Measurements from ENCODE around the gene TMEM145.

The TMEM145 gene

DNA sequence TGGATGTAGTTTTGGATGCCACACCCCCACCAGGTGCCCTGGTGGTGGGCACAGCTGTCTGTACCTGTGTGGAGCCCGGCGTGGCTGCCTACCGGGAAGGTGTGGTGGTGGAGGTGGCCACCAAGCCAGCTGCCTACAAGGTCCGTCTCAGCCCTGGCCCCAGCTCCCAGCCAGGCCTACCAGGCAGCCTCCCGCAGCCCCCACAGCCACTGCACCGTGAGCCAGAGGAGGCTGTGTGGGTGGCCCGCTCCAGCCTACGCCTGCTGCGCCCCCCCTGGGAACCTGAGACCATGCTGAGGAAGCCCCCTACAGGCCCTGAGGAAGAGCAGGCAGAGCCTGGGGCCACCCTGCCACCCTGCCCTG lies 40.6 kb upstream of the TMEM145 start:
- H3K27me3 ChIP-seq (ENCODE audit: control insufficient read depth, insufficient read depth, low read length): no peaks in the 10 kb centered on the region
- H3K36me3 ChIP-seq (ENCODE audit: control insufficient read depth, insufficient read depth, low read length): no peaks in the 10 kb centered on the region
- no peak overlapping the region for H3K4me3 ChIP-seq (ENCODE audit: low read length)
- H3K9ac ChIP-seq (ENCODE audit: low read length): no peak overlapping the region
- H3K4me1 ChIP-seq (ENCODE audit: control insufficient read depth, insufficient read depth, low read length): peaks cover 19% of the 10 kb centered on the region
- H3K9me3 ChIP-seq (ENCODE audit: control insufficient read depth, low read length): no peaks in the 10 kb centered on the region

- no peak overlapping the region for H3K4me3 ChIP-seq (ENCODE audit: low read length)
- H3K9me3 ChIP-seq (ENCODE audit: control insufficient read depth, low read length): no peaks in the 10 kb centered on the region
- H3K4me1 ChIP-seq (ENCODE audit: control insufficient read depth, insufficient read depth, low read length): peaks cover 20% of the 10 kb centered on the region
- no peak overlapping the region for H3K9ac ChIP-seq (ENCODE audit: low read length)
- H3K27me3 ChIP-seq (ENCODE audit: control insufficient read depth, insufficient read depth, low read length): no peaks in the 10 kb centered on the region
- H3K36me3 ChIP-seq (ENCODE audit: control insufficient read depth, insufficient read depth, low read length): no peaks in the 10 kb centered on the region
These were observed 40.1 kb upstream of the TMEM145 start for GRCh38 chr19:42272989-42273406.

- Histone ChIP-seq H3K27me3 (ENCODE audit: control insufficient read depth, insufficient read depth, low read length) (no peaks in the 10 kb centered on the region), H3K4me1 (ENCODE audit: control insufficient read depth, insufficient read depth, low read length) (peaks cover 25% of the 10 kb centered on the region), H3K9ac (ENCODE audit: low read length) (no peak overlapping the region), H3K9me3 (ENCODE audit: control insufficient read depth, low read length) (no peaks in the 10 kb centered on the region), H3K36me3 (ENCODE audit: control insufficient read depth, insufficient read depth, low read length) (no peaks in the 10 kb centered on the region), H3K4me3 (ENCODE audit: low read length) (no peak overlapping the region)
These were observed 39.6 kb upstream of the TMEM145 start for GRCh38 chr19:42273407-42274064.

- no peaks in the 10 kb centered on the region for H3K9me3 ChIP-seq (ENCODE audit: control insufficient read depth, low read length)
- H3K36me3 ChIP-seq (ENCODE audit: control insufficient read depth, insufficient read depth, low read length): no peaks in the 10 kb centered on the region
- peaks cover 32% of the 10 kb centered on the region for H3K4me1 ChIP-seq (ENCODE audit: control insufficient read depth, insufficient read depth, low read length)
- no peak overlapping the region for H3K9ac ChIP-seq (ENCODE audit: low read length)
- H3K4me3 ChIP-seq (ENCODE audit: low read length): no peak overlapping the region
- no peaks in the 10 kb centered on the region for H3K27me3 ChIP-seq (ENCODE audit: control insufficient read depth, insufficient read depth, low read length)
These were observed 38.9 kb upstream of the TMEM145 start for GRCh38 chr19:42274065-42274682.

- no peaks in the 10 kb centered on the region for H3K27me3 ChIP-seq (ENCODE audit: control insufficient read depth, insufficient read depth, low read length)
- H3K4me3 ChIP-seq (ENCODE audit: low read length): no peak overlapping the region
- no peaks in the 10 kb centered on the region for H3K9me3 ChIP-seq (ENCODE audit: control insufficient read depth, low read length)
- peaks cover 34% of the 10 kb centered on the region for H3K4me1 ChIP-seq (ENCODE audit: control insufficient read depth, insufficient read depth, low read length)
- no peaks in the 10 kb centered on the region for H3K36me3 ChIP-seq (ENCODE audit: control insufficient read depth, insufficient read depth, low read length)
- H3K9ac ChIP-seq (ENCODE audit: low read length): no peak overlapping the region
These were observed 38.0 kb upstream of the TMEM145 start for GRCh38 chr19:42275103-42275502.

DNA sequence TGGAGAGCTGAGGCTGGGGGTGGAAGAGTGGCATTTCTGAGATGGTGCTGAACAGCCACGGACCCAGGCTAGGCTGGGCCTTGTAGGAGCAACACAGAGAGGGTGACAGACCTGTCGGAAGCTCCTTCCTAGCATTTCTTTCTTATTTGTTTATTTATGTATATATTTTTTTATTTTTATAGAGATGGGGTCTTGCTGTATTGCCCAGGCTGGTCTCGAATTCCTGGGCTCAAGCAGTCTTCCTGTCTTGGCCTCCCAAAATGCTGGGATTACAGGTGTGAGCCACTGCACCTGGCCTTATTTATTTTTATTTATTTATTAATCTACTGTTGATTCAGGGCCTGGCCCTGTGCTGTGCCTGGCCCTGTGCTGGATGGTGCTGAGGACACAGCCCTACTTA lies 37.6 kb upstream of the TMEM145 start:
- Histone ChIP-seq H3K9ac (ENCODE audit: low read length) (no peak overlapping the region), H3K4me1 (ENCODE audit: control insufficient read depth, insufficient read depth, low read length) (peaks cover 31% of the 10 kb centered on the region), H3K9me3 (ENCODE audit: control insufficient read depth, low read length) (no peaks in the 10 kb centered on the region), H3K4me3 (ENCODE audit: low read length) (no peak overlapping the region), H3K27me3 (ENCODE audit: control insufficient read depth, insufficient read depth, low read length) (no peaks in the 10 kb centered on the region), H3K36me3 (ENCODE audit: control insufficient read depth, insufficient read depth, low read length) (no peaks in the 10 kb centered on the region)

- no peaks in the 10 kb centered on the region for H3K36me3 ChIP-seq (ENCODE audit: control insufficient read depth, insufficient read depth, low read length)
- H3K9me3 ChIP-seq (ENCODE audit: control insufficient read depth, low read length): no peaks in the 10 kb centered on the region
- no peak overlapping the region for H3K9ac ChIP-seq (ENCODE audit: low read length)
- H3K4me1 ChIP-seq (ENCODE audit: control insufficient read depth, insufficient read depth, low read length): peaks cover 30% of the 10 kb centered on the region
- H3K27me3 ChIP-seq (ENCODE audit: control insufficient read depth, insufficient read depth, low read length): no peaks in the 10 kb centered on the region
- no peak overlapping the region for H3K4me3 ChIP-seq (ENCODE audit: low read length)
These were observed 36.8 kb upstream of the TMEM145 start for GRCh38 chr19:42276284-42276683.

DNA sequence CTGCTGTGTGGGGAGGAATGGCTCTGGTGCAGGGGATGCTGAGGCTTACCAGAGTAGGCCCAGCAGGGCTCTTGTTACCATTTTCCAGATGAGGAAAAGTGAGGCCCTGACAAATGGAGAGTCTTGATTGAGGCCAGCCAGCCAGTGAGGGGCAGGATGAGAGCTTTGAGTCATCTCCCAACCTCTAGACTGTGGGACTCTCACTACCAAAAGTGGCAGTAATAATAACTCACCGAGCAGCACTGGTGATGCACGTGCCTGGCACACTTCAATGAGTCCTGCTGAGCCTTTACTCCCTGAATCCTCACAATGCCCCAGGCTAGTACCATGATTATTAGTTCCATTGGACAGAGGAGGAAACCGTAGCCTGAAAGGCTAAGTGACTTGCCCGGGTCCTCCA lies 36.3 kb upstream of the TMEM145 start:
- Histone ChIP-seq H3K9me3 (ENCODE audit: control insufficient read depth, low read length) (no peaks in the 10 kb centered on the region), H3K27me3 (ENCODE audit: control insufficient read depth, insufficient read depth, low read length) (no peaks in the 10 kb centered on the region), H3K4me1 (ENCODE audit: control insufficient read depth, insufficient read depth, low read length) (peaks cover 31% of the 10 kb centered on the region), H3K9ac (ENCODE audit: low read length) (peak overlapping the region; percentile 52), H3K36me3 (ENCODE audit: control insufficient read depth, insufficient read depth, low read length) (no peaks in the 10 kb centered on the region), H3K4me3 (ENCODE audit: low read length) (no peak overlapping the region)

GRCh38 chr19:42277821-42278451 lies 35.2 kb upstream of the TMEM145 start:
- Histone ChIP-seq H3K27me3 (ENCODE audit: control insufficient read depth, insufficient read depth, low read length) (no peaks in the 10 kb centered on the region), H3K4me3 (ENCODE audit: low read length) (no peak overlapping the region), H3K9me3 (ENCODE audit: control insufficient read depth, low read length) (no peaks in the 10 kb centered on the region), H3K36me3 (ENCODE audit: control insufficient read depth, insufficient read depth, low read length) (no peaks in the 10 kb centered on the region), H3K4me1 (ENCODE audit: control insufficient read depth, insufficient read depth, low read length) (peaks cover 40% of the 10 kb centered on the region), H3K9ac (ENCODE audit: low read length) (peak overlapping the region; percentile 52)

GRCh38 chr19:42278452-42279154 lies 34.5 kb upstream of the TMEM145 start:
- H3K9me3 ChIP-seq (ENCODE audit: control insufficient read depth, low read length): no peaks in the 10 kb centered on the region
- H3K36me3 ChIP-seq (ENCODE audit: control insufficient read depth, insufficient read depth, low read length): no peaks in the 10 kb centered on the region
- H3K4me1 ChIP-seq (ENCODE audit: control insufficient read depth, insufficient read depth, low read length): peaks cover 46% of the 10 kb centered on the region
- H3K4me3 ChIP-seq (ENCODE audit: low read length): no peak overlapping the region
- H3K27me3 ChIP-seq (ENCODE audit: control insufficient read depth, insufficient read depth, low read length): no peaks in the 10 kb centered on the region
- H3K9ac ChIP-seq (ENCODE audit: low read length): peak overlapping the region; percentile 61

- H3K4me3 ChIP-seq (ENCODE audit: low read length): peak overlapping the region; percentile 79
These were observed 33.8 kb upstream of the TMEM145 start for GRCh38 chr19:42279155-42279901.

More at GRCh38 chr19:42279155-42279901, 33.8 kb upstream of the TMEM145 start:
- Histone ChIP-seq H3K4me1 (ENCODE audit: control insufficient read depth, insufficient read depth, low read length) (peaks cover 46% of the 10 kb centered on the region), H3K9ac (ENCODE audit: low read length) (peak overlapping the region; percentile 61), H3K27me3 (ENCODE audit: control insufficient read depth, insufficient read depth, low read length) (no peaks in the 10 kb centered on the region), H3K36me3 (ENCODE audit: control insufficient read depth, insufficient read depth, low read length) (no peaks in the 10 kb centered on the region), H3K9me3 (ENCODE audit: control insufficient read depth, low read length) (no peaks in the 10 kb centered on the region)
